NT2/D1 (cell line): ENCODE results near the gene GLIS1.

Source experiments
- SUZ12 ChIP-seq: IDR thresholded peaks from 2 replicates; pipeline ENCODE4 v1.6.1; 2011; ENCODE audit not compliant: insufficient read length, insufficient read depth; ENCODE audit errors: extremely low read depth
- YY1 ChIP-seq: IDR thresholded peaks from 2 replicates; pipeline ENCODE4 v1.6.1; 2011; ENCODE audit not compliant: insufficient read length, insufficient read depth
- ZNF274 ChIP-seq: IDR thresholded peaks from 2 replicates; pipeline ENCODE4 v1.6.1; 2011; ENCODE audit warnings: mild to moderate bottlenecking, low read depth, low read length

GRCh38 chr1:53763911-53764310, 24.9 kb upstream of the GLIS1 start:
- TF ChIP-seq SUZ12 (no peak), ZNF274 (no peak), YY1 (no peak)
